HG02571 (cell line): ENCODE results near the gene ASRGL1.

ENCODE experiments used
- ATAC-seq: cut with Tn5 transposase; IDR thresholded peaks from one replicate; pipeline ENCODE4 v1.9.1; 2021; ENCODE audit warnings: mild to moderate bottlenecking, moderate library complexity; ENCODE audit not compliant: unreplicated experiment

Gene ASRGL1

DNA sequence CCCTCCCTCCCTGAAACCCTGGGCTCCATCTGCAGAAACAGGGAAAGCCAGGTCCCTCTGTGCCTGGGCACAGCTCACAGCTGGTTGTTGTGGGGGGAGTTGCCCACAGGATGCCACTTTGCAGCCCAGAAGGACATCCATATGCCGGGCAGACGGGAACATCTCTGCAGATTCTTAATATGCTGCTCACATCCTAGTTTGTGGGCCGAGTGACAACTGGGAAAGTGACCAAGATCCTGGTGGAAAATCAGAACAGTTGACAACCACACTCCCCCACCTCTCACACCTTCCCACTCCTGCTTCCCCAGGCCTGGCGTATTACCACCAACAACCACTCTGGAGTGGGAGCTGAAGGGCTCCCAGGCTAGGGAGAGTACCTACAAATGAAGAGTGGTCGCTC lies 74.3 kb downstream of the ASRGL1 start:
- ATAC-seq: no peak

DNA sequence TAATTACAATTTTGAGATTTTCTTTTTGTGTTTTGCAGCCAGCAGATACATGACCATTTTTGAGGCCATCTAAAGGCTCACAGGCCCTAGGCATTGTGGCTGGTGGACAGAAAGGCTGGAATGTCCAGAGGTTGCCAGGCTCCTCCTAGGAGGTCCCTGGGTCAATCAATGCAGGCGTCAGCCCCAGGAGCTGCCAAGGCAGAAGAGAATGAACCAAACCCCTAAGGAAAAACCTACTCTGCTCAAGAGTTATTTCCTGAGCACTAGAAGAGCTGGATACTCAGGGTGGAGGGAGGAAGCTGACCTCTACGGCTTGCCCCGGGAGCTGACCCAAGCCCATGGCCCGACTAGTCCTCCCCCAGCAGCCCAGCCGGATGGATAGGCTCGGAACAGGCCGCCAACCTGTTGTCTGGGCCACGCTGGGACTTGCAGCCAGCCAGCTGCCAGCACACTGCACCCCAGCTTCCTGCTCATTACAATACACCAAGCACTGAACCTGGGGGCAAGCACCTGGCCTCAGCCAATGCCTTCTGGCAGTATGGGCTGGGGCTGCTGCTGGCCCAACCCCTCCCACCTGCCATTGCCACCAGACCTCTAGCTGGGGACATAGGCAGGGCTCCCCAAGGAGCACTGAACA lies 75.9 kb downstream of the ASRGL1 start:
- ATAC-seq: no peak

DNA sequence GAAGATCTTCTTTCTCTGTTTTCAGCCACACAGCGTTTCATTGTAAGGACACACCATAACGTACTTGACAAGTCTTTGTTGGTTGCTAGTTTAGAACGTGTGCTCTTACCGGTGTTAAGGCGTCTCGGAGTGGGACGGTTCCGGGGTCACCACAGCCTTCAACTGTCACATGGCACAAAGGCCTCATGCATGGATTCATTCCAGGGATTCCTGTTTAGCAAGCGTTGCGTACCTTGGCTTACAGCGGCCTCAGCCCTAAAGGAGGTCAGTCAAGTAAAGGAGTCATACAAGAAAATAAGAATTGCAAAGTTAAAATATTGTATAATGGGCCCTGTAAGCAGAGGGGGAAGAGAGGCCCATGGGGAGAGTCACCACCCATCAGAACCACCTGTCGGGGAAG lies 79.3 kb downstream of the ASRGL1 start:
- ATAC-seq: no peak

DNA sequence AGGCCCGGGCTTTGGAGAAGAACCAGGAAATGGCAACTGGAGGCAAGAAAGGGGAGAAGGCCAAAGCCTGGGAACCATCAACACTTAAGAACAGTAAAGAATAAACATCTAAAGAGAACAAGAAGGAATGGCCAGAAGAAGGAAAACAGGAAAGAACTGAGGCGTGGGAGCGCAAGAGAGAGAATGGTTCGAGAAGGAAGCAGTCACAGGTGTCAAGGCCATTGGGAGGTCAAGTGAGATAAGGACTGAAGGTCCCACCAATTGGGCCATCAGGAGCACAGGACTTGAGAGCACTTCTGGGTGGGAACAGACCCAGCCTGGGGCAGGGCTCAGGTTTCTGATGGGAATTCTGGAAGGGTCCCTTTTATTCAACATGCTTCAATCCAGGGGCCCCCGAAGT lies 80.9 kb downstream of the ASRGL1 start:
- no peak for ATAC-seq

DNA sequence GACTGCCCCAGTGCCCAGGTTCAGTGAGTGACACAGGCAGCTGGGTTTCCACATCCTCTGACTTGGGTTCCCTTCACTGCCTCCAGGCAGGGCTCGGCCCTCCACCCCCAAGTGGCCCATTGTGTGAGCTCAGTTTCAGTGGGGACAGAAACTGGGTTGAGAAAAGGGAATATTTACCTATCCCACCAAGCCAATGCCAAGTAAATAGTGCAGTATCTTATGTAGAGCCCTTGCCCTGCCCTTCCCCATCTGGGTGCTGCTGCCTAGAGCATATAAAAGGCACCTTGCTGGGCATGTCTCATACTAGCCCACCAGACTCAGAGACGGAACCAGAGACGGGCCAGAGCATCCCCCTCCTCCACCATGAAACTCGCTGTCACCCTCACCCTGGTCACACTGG lies 81.5 kb downstream of the ASRGL1 start, which contains the start of gene SCGB1A1:
Gene SCGB1A1 (plus strand): TSS at position 301 of the 400 bp plus-strand sequence. CDS start 63 bp downstream, at position 364.
- ATAC-seq: no peak

DNA sequence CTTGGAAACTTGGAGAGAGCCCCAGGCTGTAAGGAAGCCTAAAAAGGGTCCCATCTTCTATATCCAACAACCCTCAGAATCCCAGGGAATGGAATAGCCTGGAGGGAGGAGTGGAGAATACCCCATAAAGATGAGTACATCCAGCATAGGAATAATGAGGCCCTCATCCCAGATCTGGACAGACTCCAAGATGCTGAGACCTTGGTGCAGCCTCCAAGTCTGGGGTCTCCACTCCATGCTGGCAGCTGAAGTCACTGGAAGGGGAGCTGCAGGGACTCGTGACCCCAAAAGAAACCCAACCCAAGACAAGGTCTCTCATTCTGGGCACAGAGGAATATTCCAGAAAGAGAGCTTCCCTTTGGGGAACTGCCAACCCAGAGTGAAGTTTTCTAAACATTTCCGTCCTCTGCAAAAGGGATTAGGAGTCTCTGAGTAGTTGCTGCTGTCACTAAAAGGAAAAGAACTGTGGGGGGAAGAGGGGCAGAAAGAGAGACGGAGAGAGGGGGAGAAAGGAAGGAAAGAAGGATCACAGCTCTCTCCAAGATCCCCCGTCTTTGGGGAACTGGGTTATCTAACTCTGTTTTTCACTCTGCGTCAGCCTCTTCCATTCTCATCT lies 82.2 kb downstream of the ASRGL1 start:
- no peak for ATAC-seq

DNA sequence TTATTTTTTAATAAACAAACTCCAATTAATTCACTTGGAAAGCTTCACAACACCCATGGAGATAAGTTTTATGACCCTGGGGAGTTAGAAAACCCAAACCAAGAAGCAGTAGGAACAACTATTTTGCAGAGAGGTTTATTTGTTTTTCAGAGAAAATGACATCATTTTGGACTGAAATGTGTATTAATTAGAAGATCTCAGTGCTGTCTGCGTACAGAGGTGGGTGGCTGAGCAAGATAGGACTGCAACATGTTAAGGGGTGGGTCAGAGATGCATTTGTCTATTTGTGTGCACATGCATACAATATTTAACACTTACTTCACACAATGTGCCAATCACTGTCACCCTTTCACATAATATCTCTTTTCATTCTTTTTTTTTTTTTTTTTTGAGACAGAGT lies 82.7 kb downstream of the ASRGL1 start:
- ATAC-seq: no peak

DNA sequence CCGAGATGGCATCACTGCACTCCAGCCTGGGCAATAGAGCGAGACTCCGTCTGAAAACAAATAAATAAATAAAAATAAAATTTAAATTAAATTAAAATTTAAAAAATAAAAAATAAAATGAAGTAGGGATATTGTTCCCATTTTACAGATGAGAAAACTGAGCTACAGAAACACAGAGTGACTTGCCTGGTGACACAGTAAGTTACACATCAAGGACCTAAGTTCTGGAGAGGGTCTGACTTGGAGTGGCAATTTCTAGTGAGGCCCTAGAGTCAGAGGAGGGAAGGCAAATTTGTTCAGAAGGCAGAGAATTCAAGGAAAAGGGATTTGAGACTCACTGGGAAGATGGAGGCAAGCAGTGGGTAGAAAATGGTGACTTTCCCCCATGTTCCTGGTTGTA lies 83.6 kb downstream of the ASRGL1 start:
- ATAC-seq: no peak

DNA sequence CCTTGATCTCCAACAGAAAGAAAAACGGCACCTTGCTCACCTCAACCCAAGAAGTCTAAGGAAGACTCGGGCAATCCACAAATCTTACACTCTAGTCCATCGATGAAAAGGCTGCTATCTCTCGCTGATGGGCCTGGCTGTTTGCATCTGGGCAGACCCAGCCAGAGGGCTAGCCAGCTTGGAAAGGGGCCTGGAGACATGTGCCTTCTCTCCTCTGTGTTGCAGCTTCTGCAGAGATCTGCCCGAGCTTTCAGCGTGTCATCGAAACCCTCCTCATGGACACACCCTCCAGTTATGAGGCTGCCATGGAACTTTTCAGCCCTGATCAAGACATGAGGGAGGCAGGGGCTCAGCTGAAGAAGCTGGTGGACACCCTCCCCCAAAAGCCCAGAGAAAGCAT lies 84.7 kb downstream of the ASRGL1 start:
- no peak for ATAC-seq

DNA sequence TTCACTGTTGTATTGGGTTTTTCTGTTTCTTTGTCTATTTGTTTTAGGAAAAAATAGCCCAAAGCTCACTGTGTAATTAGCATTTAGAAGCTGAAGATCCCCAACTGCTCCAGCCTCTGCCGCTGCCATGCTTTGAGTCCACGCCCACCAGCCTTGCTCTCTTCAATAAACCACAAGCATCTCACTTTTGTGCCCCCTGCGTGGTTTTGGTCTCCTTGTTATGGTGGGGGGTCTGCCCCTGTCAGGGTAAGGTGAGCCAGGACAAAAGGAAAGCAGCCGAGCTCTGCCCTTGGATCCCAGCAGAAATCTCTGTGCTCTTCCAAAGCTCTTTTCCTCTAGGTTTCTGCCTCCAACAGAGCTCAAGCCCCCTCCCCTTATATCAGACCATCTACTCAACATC lies 85.8 kb downstream of the ASRGL1 start:
- no peak for ATAC-seq

DNA sequence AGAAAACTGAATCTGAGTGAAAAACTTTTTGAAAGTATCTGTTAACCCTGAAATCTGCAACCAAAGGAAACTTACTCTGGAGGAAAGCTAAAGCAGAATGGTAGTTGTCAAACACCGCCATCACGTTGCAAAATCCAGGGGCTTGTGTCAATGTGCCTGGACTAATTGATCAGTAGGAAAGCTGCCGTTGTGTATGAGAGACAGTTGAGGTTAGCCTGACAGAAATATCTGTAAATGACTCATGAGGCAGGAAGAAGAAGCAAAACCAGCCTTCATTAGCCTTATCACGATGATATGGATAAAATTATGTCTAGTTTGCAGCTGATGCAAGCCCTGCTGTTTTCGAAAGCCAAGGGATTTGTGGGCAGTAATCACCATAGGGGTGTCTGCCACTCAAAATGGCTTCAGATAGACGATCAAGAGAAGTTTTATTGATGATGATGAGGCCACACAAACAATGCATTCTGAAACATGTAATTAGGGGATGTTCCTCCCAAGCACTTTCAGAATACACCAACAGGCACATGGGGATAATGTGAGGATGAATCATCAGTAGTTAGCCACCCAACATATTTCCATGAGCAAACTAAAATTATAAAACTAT lies 90.5 kb downstream of the ASRGL1 start:
- no peak for ATAC-seq

DNA sequence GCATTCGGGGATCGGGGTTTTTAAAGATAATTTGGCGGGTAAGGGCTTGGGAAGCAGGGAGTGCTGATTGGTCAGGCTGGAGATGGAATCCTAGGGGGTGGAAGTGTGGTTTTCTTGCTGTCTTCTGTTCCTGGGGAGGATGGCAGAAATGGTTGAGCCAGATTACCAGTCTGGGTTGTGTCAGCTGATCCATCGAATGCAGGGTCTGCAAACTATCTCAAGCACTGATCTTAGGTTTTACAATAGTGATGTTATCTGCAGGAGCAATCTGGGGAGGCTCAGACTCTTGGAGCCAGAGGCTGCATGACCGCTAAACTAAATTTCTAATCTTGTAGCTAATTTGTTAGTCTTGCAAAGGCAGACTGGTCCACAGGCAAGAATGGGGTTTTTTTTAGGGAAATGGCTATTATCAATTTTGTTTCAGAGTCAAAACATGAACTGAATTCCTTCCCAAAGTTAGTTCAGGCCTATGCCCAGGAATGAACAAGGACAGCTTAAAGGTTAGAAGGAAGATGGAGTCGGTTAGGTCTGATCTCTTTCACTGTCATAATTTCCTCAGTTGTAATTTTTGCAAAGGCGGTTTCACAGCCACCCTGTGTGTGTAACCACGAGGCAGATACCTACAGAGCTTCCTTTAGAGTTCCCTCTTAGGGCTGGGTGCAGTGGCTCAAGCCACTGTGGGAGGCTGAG lies 91.8 kb downstream of the ASRGL1 start:
- no peak for ATAC-seq

DNA sequence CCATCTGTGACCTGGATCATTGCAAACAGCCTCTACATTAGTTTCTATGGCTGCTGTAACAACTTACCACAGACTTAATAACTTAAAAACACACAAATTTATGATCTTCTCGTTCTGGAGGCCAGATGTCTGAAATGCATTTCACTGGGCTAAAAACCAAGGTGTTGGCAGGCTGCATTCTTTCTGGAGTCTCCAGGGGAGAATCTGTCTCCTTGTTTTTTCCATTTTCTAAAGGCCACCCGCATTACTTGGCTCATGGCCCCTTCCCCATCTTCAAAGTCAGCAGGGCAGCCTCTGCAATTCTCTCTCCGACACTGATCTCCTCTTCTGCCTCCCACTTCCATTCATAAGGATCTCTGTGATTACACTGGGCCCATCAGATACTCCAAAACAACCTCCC lies 93.2 kb downstream of the ASRGL1 start:
- no peak for ATAC-seq

DNA sequence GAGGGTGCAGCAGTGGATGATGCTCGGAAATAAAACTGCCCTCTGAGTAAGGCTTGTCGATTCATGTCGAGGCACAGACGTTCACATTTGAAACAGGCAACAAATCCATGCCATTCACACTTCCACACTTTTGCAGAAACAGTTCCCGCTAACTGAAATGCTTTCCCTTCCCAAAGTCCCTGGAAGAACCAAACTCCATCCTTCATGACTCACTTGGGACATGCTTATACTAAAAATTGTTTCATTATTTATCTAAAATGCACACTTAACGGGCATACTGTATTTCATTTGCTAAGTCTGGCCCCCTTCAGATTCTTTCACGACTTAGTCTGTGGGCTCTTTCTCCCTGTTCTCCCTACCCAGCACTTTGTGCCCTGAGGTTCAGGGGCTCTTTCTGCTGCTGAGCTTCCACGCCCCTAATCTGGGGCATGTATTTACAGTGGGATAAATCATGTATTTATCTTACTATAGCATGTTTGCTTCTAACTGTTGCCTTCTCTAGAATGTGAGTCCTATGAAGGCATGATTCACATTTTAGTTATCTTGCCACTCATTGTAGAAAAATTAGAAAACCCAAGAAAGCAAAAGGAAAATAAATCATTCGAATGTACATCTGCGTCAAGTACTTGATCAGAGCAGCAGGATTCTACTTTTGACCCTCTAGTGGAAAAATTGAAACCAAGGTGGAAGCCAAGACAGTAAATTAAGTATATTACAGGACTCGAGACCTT lies 94.1 kb downstream of the ASRGL1 start:
- no peak for ATAC-seq

DNA sequence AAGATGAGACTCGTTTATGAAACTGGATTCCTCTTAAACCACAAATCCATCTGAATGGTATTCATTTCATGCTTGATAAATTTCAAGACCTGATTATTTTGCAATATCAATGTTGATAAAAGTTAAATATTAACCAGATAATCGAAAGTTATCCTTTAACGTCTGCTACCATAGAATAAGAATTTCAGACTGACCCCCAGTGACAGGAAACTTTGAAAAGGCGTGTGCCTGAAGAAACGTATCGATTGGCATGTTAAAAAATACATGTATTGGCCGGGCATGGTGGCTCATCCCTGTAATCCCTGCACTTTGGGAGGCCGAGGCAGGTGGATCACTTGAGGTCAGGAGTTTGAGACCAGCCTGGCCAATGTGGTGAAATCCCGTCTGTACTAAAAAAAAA lies 95.4 kb downstream of the ASRGL1 start:
- no peak for ATAC-seq

DNA sequence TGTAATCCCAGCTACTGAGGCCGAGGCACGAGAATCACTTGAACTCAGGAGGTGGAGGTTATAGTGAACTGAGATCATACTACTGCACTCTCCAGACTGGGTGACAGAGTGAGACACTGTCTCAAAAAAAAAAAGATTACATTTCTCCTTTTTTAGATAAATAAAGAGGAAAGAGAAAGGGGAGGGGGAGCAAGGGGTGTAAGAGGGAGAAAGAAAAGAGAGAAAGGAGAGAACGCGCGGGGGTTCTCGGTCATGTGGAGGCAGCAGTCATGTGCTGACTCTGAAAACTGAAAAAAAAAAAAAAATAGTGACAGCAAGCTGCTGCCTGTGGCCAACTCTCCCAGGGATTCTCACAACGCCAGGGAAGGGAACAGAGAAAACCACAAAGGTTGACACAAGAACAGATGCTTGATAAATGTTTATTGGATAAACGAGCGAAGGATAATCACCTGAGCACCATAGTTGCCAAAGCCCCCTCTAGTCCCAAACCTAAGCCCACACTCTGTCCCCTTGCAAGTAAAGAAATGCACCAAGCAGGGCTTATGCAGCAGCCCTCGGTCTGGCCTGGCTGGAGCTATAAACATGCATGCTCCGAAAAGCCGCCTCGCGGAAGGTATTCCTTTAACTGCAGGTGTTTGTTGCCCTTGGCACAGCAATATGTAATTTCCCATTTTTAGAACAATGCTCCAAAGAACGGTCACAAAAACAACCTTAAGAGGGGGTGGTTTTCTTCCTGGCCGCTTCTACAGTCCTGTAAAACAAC lies 96.1 kb downstream of the ASRGL1 start:
- no peak for ATAC-seq

DNA sequence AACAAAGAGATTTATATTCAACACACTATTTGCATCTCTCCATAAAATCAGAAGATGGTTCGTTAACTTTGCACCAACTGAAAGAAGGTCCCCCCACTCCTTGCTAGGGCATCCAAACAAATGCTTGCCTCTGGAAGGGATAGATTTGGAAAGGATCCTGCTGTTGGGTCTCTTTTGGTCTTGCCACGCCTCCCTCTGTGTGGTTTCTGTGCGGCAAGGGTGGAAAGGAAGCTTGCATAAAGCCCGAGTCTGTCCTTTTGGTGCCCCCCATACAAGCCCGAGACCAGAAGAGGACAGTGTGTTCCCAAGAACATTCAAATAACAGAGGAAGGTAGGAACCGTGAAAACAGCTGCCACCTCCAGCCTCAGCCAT lies 96.6 kb downstream of the ASRGL1 start:
- ATAC-seq: no peak

DNA sequence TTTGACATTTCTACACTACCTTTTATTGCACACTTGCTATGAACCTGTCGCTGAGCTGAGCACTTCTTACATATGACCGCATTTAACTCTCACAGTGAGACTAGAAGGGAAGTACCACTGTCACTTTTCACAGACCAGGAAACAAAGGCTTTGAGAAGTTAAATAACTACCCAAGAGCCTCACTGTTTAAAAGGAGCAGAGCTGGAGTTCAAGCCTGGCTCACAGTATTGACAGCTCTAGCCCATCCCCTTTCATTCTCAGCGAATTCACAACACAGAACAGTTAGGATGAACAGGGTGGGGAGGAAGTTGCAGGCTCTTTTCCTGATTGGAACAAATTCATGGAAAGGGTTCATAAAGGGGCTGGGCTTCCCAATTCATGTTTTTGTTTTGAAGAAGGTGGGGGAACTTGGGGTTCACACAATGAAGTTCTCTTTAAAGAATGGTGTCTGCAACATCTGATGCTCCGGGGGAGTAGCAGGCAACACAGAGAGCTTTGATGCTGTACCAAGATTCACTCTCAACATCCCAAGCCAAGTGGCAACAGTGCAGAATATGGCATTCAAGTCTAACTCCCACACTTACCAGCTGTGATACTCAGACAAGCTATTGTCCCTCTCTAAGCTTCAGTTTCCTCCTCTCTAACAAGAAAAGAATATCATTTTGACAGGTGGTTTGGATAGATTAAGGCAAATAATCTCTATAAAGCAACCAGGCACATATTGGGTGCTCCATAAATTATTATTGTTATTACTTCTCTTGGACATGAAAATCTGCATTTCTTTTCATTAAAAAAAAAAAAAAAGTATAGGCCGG lies 98.8 kb downstream of the ASRGL1 start:
- ATAC-seq: no peak

DNA sequence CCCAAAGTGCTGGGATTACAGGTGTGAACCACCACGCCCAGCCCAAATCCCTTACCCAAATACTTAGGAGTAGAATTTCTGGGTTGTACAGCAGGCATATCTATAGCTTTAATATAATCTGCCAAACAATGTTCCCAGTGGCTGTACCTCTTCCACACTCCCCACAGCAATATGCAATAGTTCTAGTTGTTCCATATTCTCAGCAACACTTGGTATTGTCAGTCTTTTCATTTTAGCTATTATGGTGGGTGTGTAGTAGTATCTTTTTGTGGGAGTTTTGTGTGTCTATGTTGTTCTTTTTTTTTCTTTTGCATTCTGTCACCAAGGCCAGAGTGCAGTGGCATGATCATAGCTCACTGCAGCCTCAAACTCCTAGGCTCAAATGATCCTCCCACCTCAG lies 100.4 kb downstream of the ASRGL1 start:
- no peak for ATAC-seq

DNA sequence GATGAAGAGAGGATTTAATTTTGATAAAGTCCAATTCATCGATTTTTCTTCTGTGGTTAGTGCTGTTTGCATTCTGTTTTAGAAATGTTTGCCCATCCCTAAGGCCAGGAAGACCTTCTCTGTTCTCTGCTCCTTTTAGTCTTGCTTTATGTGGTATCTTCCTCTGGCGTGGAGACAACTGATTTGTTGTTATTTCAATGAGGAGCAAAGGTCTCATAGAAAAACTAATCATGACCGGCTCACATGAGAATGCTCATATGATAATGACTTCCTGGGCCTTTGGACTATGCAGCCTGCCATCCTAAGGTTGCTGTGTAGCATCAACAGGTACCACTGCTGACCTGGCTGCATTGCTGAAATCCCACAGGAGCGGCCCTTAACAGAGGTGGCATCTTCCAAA lies 101.4 kb downstream of the ASRGL1 start:
- no peak for ATAC-seq
